Endodermal cell (in vitro differentiated cells): ENCODE data around the gene PROM1. TPM values are rescaled to one million over a fixed set of nuclear protein-coding genes. Genes with fewer than 3 reads are reported as not detected.

ENCODE experiments used
- DNase-seq: peaks from one replicate; pipeline ENCODE4 v3.0.0-alpha.2; 2017
- H3K27ac ChIP-seq: 2 replicates; pipeline ENCODE4 v1.5.1; 2013; ENCODE audit warnings: mild to moderate bottlenecking, low read depth, low read length, moderate library complexity
- H3K27me3 ChIP-seq: 2 replicates; pipeline ENCODE4 v1.6.1; 2013; ENCODE audit warnings: mild to moderate bottlenecking, low read length, moderate library complexity; ENCODE audit not compliant: insufficient read depth, control insufficient read depth, poor library complexity, severe bottlenecking
- H3K36me3 ChIP-seq: 2 replicates; pipeline ENCODE4 v1.7.0; 2013; ENCODE audit warnings: mild to moderate bottlenecking, low read length, moderate library complexity; ENCODE audit not compliant: control insufficient read depth, insufficient read depth
- H3K4me1 ChIP-seq: one replicate; pipeline ENCODE4 v1.7.0; 2013; ENCODE audit warnings: low read length; ENCODE audit not compliant: control insufficient read depth, insufficient read depth
- H3K4me3 ChIP-seq: 2 replicates; pipeline ENCODE4 v1.5.1; 2013; ENCODE audit warnings: mild to moderate bottlenecking, low read length, moderate library complexity
- H3K9ac ChIP-seq: 2 replicates; pipeline ENCODE4 v1.6.1; 2013; ENCODE audit warnings: mild to moderate bottlenecking, low read length, moderate library complexity; ENCODE audit not compliant: poor library complexity, severe bottlenecking; ENCODE audit errors: extremely low read depth
- H3K9me3 ChIP-seq: 2 replicates; pipeline ENCODE4 v1.6.1; 2013; ENCODE audit warnings: mild to moderate bottlenecking, low read length, moderate library complexity; ENCODE audit not compliant: control insufficient read depth
- H3K27ac Mint-ChIP-seq: 2 replicates; pipeline ENCODE4 v1.8.0; 2020; ENCODE audit warnings: mixed read lengths
- H3K27me3 Mint-ChIP-seq: 2 replicates; pipeline ENCODE4 v1.8.0; 2021; ENCODE audit warnings: mild to moderate bottlenecking, mixed read lengths; ENCODE audit not compliant: insufficient read depth
- H3K36me3 Mint-ChIP-seq: 2 replicates; pipeline ENCODE4 v1.8.0; 2020; ENCODE audit warnings: low read depth, mixed read lengths
- H3K4me1 Mint-ChIP-seq: 2 replicates; pipeline ENCODE4 v1.8.0; 2020; ENCODE audit warnings: mixed read lengths
- H3K4me3 Mint-ChIP-seq: 2 replicates; pipeline ENCODE4 v1.8.0; 2020; ENCODE audit warnings: mild to moderate bottlenecking, moderate library complexity, mixed read lengths
- H3K9me3 Mint-ChIP-seq: 2 replicates; pipeline ENCODE4 v1.8.0; 2020; ENCODE audit warnings: mild to moderate bottlenecking, mixed read lengths
- WGBS, 2 experiments: methylation state at CpG; one replicate each; pipeline versions ENCODE4 v1.1.5 to v1.1.7; 2013; ENCODE audit warnings: missing lambda C conversion rate in 2 of 2, mixed read lengths in 1 of 2; ENCODE audit not compliant: insufficient coverage in 1 of 2, insufficient read length in 1 of 2; 5-methylcytosine and 5-hydroxymethylcytosine counted together
- total RNA-seq, 2 donors: library from RNA; stranded (reverse); fragmentation: NEBNext Ultra II Directional in 1 of 2; extraction: Animal tissue kit (Norgen Biotek cat#: 25700) in 1 of 2; gene quantifications; 2 replicates in 1 of 2; 3 replicates in 1 of 2; pipeline ENCODE4 v1.2.1, GENCODE V29; 2021
- TF ChIP-seq, protein P1 (sequence below): fragments of 200-600 bp; sonication (generic); conservative IDR thresholded peaks from 2 replicates; pipeline ENCODE4 v1.5.0; 2021; ENCODE audit warnings: antibody characterized with exemption, mild to moderate bottlenecking

Gene PROM1
- total RNA-seq, 2 donors from 2014 or later = 38.6 to 51.6 TPM

DNA sequence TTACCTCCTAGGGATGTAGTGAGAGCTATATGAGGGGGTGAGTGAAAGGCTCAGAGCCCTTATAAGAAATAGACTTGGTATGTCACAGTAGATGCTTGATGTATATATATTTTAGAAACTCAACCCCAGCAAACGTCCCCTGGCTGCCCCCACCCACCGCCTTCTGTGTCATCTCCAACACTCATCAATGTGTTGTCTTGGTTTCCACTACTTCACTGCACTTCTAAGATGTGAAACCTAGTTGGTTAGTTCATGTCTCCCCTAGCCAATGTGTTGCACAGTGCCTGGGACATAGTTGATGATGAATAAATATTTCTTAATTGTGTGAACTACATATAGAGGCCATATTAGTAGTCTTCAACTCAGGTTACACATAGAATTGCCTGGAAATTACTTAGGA lies 125.3 kb downstream of the PROM1 start:
- peaks cover 3% of the 10 kb centered on the region for H3K4me1 Mint-ChIP-seq
- H3K9ac ChIP-seq = no peak overlapping the region
- TF ChIP-seq, protein P1, sequence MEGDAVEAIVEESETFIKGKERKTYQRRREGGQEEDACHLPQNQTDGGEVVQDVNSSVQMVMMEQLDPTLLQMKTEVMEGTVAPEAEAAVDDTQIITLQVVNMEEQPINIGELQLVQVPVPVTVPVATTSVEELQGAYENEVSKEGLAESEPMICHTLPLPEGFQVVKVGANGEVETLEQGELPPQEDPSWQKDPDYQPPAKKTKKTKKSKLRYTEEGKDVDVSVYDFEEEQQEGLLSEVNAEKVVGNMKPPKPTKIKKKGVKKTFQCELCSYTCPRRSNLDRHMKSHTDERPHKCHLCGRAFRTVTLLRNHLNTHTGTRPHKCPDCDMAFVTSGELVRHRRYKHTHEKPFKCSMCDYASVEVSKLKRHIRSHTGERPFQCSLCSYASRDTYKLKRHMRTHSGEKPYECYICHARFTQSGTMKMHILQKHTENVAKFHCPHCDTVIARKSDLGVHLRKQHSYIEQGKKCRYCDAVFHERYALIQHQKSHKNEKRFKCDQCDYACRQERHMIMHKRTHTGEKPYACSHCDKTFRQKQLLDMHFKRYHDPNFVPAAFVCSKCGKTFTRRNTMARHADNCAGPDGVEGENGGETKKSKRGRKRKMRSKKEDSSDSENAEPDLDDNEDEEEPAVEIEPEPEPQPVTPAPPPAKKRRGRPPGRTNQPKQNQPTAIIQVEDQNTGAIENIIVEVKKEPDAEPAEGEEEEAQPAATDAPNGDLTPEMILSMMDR = no peak
- H3K4me3 ChIP-seq = no peak overlapping the region
- no peak overlapping the region for H3K27ac Mint-ChIP-seq
- H3K27me3 Mint-ChIP-seq = no peaks in the 10 kb centered on the region
- 83% methylated on average over 2 of the region's 2 CpGs; no CpG with 5 or more reads in 1 of the 2 experiments for WGBS, 2 experiments
- peaks cover 16% of the 10 kb centered on the region for H3K9me3 ChIP-seq
- H3K27ac ChIP-seq = no peak overlapping the region
- peaks cover 22% of the 10 kb centered on the region for H3K9me3 Mint-ChIP-seq
- no peaks in the 10 kb centered on the region for H3K27me3 ChIP-seq
- H3K4me1 ChIP-seq = no peaks in the 10 kb centered on the region
- H3K4me3 Mint-ChIP-seq = no peak overlapping the region
- no peaks in the 10 kb centered on the region for H3K36me3 ChIP-seq
- H3K36me3 Mint-ChIP-seq = peaks cover 5% of the 10 kb centered on the region
- DNase-seq = peak; percentile 14

DNA sequence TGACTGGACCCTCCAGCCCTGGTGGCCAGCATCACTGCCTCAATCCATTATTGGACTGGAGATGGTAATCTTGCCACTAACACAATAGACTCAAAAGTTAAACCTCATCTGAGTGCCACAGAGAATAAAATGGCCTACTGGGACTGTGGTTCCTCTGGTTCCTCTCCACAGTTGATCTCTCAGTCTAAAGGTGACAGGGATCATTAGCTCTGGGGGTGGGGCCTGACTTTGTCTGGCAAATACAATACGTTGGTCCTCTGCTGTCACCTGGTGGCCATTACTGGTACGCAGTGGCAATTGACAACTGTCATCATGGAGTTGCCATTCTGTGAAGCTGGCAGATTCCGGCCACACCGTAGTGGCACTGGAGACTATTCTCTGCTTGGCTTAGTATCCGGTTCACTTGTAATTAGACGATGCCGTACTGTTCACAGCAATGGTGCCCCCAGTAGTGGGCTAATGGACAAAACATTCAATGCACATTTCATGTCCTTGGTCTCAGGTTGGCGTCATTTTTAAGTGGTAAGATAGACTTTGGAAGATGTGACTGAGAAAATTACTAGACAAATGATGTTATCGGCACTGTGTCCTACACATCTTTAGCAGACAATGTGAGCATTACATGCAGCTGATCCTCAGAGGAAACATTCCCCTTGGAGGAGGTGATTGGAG lies 127.5 kb downstream of the PROM1 start:
- Histone ChIP-seq H3K27me3 (no peaks in the 10 kb centered on the region), H3K36me3 (no peaks in the 10 kb centered on the region), H3K9me3 (peaks cover 16% of the 10 kb centered on the region), H3K4me3 (no peak overlapping the region), H3K4me1 (no peaks in the 10 kb centered on the region), H3K9ac (no peak overlapping the region), H3K27ac (no peak overlapping the region)
- TF ChIP-seq, protein P1 = peak; percentile 94
- H3K4me1 Mint-ChIP-seq = no peaks in the 10 kb centered on the region
- no peak overlapping the region for H3K4me3 Mint-ChIP-seq
- H3K27ac Mint-ChIP-seq = no peak overlapping the region
- H3K9me3 Mint-ChIP-seq = peaks cover 33% of the 10 kb centered on the region
- H3K36me3 Mint-ChIP-seq = peaks cover 5% of the 10 kb centered on the region
- H3K27me3 Mint-ChIP-seq = no peaks in the 10 kb centered on the region
- peak; percentile 97 for DNase-seq
- WGBS, 2 experiments = 58 to 68% methylated on average over 8 to 9 of the region's 9 CpGs

DNA sequence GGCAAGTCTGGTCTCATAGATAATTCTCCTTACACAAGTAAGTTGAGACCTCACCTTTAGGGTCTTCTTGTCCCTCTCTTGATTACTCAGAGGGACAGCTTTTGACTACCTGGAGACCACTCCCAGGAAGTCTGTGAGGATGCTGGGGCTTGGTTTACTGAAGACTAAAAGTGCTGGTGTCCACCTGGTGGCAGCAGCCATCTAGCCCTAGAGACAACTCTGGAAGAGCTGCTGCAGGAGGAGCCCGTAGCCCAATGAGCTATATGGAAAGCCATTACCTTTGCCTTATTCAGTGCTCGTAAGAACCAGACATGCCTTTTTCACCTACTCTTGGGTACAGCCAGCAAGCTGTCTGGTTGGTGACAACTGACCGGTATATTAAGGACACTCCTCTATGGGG lies 128.2 kb downstream of the PROM1 start:
- no peak overlapping the region for H3K9ac ChIP-seq
- H3K4me3 Mint-ChIP-seq = no peak overlapping the region
- H3K36me3 Mint-ChIP-seq = peaks cover 5% of the 10 kb centered on the region
- H3K4me1 Mint-ChIP-seq = no peaks in the 10 kb centered on the region
- no peaks in the 10 kb centered on the region for H3K36me3 ChIP-seq
- no peaks in the 10 kb centered on the region for H3K4me1 ChIP-seq
- no peak overlapping the region for H3K27ac ChIP-seq
- H3K27me3 Mint-ChIP-seq = no peaks in the 10 kb centered on the region
- no peaks in the 10 kb centered on the region for H3K27me3 ChIP-seq
- H3K9me3 ChIP-seq = peaks cover 16% of the 10 kb centered on the region
- H3K27ac Mint-ChIP-seq = no peak overlapping the region
- no peak overlapping the region for H3K4me3 ChIP-seq
- DNase-seq = no peak
- WGBS, 2 experiments = 90 to 94% methylated on average over 2 to 3 of the region's 3 CpGs
- peaks cover 33% of the 10 kb centered on the region for H3K9me3 Mint-ChIP-seq
- TF ChIP-seq, protein P1 = no peak
